Esophagus mucosa (tissue), 1 donor: ENCODE results near the gene PPBP. TPM values are rescaled to one million over a fixed set of nuclear protein-coding genes. Genes with fewer than 3 reads are reported as not detected.
A peak's percentile ranks its signal among the peaks of the same experiment; 100 is the strongest.
"Not testable (repeated sequence)": the region's sequence is repeated elsewhere in the genome, so short reads cannot be mapped to it uniquely, and the experiment has no call there.

Experiments
- ATAC-seq: fragments of 200-7000 bp; cut with Tn5 transposase; one replicate; pipeline ENCODE4 v1.9.1; 2020
- total RNA-seq: library from RNA; stranded (reverse); gene quantifications from one replicate; pipeline ENCODE4 v1.2.4, GENCODE V29; 2023
- donor health status: DM: yes; HTN: yes; CAD: no.

Gene PPBP
- total RNA-seq, 1 donor from 2014 or later, result 1.0 TPM

DNA sequence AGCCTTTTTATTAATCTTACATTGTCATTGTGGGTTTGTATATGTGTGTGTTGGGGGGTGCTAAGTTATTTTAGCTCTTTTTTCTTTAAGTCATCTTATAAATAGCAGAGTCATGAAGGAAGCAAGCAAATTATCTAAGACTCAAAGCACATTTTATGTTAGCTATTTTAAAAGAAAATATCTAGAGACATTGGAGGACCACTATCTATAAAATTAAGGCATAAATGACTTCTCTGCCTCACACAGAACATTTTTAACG is 3.7 kb upstream of the PPBP start:
- no peak for ATAC-seq

GRCh38 chr4:73990988-73991741 is 3.2 kb upstream of the PPBP start:
- ATAC-seq, result no peak

DNA sequence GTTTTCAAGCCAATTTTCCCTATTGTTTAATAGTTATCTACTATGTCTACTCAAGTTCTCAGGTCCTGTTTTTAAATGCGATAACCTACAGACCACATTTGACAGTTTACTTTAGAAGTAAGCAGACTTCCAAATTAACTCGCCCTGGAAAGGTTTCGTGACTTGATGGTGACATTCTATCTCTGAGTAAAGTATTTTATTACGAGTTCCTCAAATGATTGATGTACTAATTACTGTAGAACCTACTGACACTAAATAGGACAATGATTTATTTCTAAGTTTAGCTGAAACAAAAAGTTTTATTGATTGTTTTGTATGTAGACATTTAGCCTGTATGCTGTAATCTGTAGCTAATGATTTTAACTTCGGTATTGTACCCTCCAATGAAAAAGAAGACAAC is 1.9 kb upstream of the PPBP start:
- ATAC-seq, result no peak

DNA sequence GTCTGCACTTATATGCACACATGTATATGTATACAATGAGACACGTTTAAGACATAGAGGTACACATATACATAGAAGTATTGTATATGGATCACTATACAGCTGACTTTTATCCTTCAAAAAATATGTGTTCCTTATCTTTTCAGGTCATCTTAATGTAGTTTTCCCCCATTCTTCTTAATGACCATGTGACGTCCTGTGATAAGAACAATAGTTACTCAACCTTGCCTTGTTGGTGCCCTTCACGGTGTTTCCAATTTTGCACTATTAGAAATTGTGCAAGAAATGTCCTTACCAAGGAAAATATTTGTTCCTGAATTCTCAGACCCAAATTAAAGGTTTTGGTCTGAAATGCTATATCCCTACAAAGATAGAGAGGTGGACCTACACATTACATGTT is 1.0 kb upstream of the PPBP start:
- ATAC-seq, result no peak

DNA sequence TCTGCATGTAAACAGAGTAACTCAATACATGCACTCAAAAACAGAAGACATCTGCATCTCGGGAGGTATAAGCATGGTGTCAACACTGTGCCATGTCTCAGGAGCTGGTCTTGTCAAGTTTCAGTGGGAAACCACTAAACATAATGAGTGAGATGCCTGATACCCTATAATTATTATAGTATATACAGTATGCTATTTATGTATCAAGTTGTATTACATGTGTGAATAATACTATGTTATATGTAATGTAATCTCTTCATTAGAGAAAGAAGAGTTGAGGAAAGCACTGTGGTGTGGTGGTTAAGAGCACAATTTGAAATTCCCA is 2.5 kb downstream of the PPBP start:
- ATAC-seq, result no peak

DNA sequence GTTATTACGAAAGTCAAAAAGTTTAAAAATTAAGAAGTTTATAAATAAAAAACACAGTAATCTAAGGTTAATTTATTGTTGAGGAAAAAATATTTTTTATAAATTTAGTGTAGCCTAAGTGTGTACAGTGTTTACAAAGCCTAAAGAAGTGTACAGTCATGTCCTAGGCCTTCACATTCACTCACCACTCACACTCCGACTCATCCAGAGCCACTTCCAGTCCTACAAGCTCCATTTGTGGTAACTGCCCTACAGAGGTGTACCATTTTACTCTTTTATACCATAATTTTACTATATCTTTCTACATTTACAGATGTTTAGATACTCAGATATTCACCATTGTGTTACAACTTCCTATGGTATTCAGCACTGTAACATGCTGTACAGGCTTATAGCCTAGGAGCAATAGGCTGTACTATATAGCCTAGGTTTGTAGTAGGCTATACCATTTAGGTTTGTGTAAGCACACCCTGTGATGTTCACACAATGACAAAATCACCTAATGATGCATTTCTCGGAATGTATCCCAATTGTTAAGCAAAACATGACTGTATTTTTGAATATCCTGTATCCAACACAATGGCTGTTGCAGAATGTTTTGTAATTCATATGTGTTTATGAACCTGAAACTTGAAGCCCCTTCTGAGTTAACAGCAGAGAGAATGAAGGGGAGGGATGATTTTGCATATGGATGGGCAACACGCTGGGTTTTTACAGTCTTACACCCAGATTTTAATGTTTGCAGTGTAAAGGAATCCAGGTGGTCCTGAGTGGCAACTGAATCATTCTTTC is 3.1 kb downstream of the PPBP start:
- ATAC-seq, result no peak

- ATAC-seq, result not testable (repeated sequence)
Observed at GRCh38 chr4:73981175-73981574, 6.8 kb downstream of the PPBP start.

GRCh38 chr4:73979407-73979957 is 8.5 kb downstream of the PPBP start:
- no peak for ATAC-seq

DNA sequence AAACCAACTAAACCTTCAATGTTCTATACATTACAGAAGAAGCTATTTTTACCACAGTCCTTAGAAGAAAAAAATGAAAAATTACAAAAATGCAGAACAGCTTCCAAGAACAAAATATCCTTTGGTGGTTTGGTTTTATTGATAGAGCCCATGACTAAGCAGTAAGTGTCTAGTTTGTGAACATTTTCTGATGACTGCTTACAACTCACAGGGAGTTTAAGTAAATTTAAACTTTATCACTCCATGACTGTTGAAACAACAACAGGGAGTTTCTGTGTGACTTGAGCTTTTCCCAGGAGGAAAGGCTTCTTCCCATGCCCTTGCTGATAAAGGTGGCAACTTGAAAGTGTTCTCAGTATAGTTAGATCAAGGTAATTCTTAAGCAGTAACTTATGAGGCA is 9.1 kb downstream of the PPBP start:
- ATAC-seq, result no peak

DNA sequence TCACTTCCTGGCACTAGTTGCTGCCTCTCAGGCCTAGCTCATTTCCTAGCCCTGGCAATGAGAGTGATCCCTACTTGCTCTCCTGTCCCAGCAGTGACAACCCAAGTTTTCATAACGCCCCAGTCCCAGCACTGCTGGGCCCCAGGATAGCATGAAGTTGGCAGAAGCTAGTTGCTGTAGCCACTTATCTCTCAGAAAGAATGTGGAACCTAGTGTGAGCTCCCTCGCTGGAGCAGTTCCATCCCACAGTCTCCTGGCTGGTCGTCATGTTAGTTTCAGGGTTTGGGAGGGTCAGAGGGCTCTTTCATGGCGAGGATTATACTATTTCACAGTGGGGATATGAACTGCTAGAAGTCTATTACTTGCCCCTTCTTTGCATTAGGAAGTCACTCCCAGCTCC is 11.3 kb downstream of the PPBP start:
- no peak for ATAC-seq

GRCh38 chr4:73976217-73976616 is 11.8 kb downstream of the PPBP start:
- ATAC-seq, result no peak

DNA sequence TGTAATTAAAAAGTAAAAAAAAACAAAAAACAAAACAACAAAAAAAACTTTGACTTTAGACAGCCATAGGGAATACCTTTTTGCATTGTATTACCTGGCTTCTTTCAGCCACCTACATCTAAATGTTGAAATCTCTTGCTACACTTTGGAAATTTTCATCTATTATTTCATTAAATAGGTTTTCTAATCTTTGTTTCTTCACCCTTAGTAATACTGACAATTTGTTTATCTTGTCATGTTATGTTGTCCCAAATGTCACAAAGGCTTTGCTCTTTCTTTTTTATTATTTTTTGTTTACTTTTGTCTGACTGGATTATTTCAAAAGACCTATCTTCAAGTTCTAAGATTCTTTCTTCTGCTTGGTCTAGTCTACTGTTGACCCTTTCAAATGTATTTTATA is 13.6 kb downstream of the PPBP start:
- ATAC-seq, result no peak

DNA sequence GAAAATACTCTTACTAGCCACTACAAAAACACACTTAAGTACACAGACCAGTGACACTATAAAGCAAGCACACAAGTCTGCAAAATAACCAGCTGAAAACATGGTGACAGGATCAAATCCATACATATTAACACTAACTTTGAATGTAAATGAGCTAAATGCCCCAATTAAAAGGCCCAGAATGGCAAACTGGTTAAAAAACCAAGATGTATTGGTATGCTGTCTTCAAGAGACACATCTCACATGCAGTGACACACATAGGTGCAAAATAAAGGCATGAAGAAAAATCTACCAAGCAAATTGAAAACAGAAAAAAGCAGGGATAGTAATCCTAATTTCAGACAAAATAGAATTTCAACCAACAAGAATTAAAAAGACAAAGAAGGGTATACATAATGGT is 17.0 kb downstream of the PPBP start:
- ATAC-seq, result no peak

DNA sequence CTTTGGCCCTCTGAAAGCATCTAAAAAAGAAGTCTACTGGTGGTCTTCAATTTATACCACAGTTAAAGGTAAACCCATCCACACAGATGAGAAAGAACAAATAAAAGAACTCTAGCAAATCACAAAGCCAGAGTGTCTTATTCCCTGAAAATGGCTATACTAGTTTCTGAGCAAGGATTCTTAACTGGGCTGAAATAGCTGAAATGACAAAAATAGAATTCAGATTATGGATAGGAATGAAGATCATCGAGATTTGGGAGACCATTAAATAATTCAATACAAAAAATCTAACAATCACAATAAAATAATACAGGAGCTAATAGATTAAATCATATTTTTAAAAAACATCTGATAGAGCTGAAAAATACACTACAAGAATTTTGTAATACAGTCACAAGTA is 18.0 kb downstream of the PPBP start:
- no peak for ATAC-seq

DNA sequence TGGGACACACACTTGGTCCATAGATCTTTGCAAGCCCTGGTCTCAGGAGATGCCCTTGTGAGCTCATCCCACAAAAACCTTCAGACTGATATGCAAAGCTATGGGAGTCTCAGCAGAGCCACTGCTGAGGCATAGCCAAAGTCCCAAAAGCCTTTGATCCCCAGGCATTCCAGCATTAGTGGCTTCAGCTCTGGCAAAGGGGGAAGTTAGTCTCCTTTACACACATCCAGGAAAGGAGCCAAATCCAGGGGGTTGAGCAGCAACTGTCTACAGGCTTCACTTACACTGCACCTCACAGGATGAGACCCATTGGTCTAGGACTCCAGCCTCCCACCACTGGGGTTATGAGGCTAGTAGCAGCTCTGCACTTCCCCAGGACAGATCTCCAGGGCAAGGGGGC is 20.1 kb downstream of the PPBP start:
- ATAC-seq, result no peak

- ATAC-seq, result peak; percentile 17
Observed at GRCh38 chr4:73964862-73965611, 23.0 kb downstream of the PPBP start.

DNA sequence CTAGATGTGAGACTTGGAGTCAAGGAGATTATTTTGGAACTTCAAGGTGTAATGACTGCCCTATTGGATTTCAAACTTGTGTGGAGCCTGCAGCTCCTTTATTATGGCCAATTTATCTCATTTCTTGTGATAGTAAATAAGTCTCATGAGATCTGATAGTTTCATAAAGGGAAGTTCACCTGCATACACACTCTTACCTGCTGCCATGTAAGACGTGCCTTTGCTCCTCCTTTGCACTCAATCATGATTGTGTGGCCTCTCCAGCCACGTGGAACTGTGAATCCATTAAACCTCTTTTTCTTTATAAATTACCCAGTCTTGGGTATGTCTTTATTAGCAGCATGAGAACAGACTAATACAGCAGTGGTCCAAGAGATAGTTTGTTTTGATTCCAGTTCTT is 25.3 kb downstream of the PPBP start:
- ATAC-seq, result no peak

- ATAC-seq, result not testable (repeated sequence)
Observed at GRCh38 chr4:73959041-73959440, 28.9 kb downstream of the PPBP start.

- no peak for ATAC-seq
Observed at GRCh38 chr4:73952352-73952751, 35.6 kb downstream of the PPBP start.

GRCh38 chr4:73950376-73950920 is 37.5 kb downstream of the PPBP start:
- ATAC-seq, result not testable (repeated sequence)

GRCh38 chr4:73948990-73949706 is 38.8 kb downstream of the PPBP start:
- ATAC-seq, result no peak

DNA sequence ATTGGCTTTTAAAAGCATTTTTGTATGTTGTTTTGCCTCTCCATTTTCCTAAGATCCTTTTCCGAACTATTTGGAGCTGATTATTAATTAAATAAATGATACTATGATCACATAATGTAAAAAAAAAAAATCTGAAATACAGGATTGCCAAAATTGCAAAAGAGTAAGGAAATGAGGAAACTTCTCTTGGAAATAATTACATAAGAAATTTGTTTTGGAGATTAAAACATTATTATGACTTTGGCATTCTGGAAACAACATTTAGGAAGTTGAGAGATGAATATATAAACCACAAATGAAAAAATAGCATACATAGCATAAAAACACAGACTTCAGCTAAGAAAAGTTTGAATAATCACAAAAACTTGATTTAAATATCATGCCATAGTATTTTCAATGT is 39.7 kb downstream of the PPBP start:
- ATAC-seq, result no peak
